Measurements from ENCODE around the gene SLC9A1.

GRCh38 chr1:27058966-27059669 is 95.8 kb downstream of the SLC9A1 start:
- no peak for TF ChIP-seq POLR2A (IDR thresholded peaks at IDR 0.05)
- no peak for TF ChIP-seq CTCF (IDR thresholded peaks at IDR 0.05)
- TF ChIP-seq POLR2AphosphoS5 (IDR thresholded peaks at IDR 0.05) = no peak
